Measurements from ENCODE around the gene SUOX. TPM values are rescaled to one million over a fixed set of nuclear protein-coding genes. Genes with fewer than 3 reads are reported as not detected.
A peak's percentile ranks its signal among the peaks of the same experiment; 100 is the strongest.

SUOX gene
- total RNA-seq, 1 experiment from 2014 or later: 23.2 TPM

GRCh38 chr12:55972042-55972441, 25.0 kb upstream of the SUOX start (continued):
- TF ChIP-seq, protein P1, sequence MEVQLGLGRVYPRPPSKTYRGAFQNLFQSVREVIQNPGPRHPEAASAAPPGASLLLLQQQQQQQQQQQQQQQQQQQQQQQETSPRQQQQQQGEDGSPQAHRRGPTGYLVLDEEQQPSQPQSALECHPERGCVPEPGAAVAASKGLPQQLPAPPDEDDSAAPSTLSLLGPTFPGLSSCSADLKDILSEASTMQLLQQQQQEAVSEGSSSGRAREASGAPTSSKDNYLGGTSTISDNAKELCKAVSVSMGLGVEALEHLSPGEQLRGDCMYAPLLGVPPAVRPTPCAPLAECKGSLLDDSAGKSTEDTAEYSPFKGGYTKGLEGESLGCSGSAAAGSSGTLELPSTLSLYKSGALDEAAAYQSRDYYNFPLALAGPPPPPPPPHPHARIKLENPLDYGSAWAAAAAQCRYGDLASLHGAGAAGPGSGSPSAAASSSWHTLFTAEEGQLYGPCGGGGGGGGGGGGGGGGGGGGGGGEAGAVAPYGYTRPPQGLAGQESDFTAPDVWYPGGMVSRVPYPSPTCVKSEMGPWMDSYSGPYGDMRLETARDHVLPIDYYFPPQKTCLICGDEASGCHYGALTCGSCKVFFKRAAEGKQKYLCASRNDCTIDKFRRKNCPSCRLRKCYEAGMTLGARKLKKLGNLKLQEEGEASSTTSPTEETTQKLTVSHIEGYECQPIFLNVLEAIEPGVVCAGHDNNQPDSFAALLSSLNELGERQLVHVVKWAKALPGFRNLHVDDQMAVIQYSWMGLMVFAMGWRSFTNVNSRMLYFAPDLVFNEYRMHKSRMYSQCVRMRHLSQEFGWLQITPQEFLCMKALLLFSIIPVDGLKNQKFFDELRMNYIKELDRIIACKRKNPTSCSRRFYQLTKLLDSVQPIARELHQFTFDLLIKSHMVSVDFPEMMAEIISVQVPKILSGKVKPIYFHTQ (CRISPR knock-in tag; IDR thresholded peaks at IDR 0.05): no peak
- TF ChIP-seq ATF2 (CRISPR knock-in tag; IDR thresholded peaks at IDR 0.05; ENCODE audit: borderline replicate concordance, low read depth): no peak
- TF ChIP-seq ZNF121 (CRISPR knock-in tag; IDR thresholded peaks at IDR 0.05): no peak
- TF ChIP-seq NR1H2 (CRISPR knock-in tag; IDR thresholded peaks at IDR 0.05): no peak

- ATAC-seq (no peak), DNase-seq (ENCODE audit: low spot score) (no peak)
- Mint-ChIP-seq H3K4me1 (peaks cover 8% of the 10 kb centered on the region), H3K36me3 (peaks cover 31% of the 10 kb centered on the region), H3K4me3 (no peak overlapping the region), H3K9me3 (no peaks in the 10 kb centered on the region), H3K27ac (peak overlapping the region; percentile 92), H3K27me3 (ENCODE audit: low read depth) (no peaks in the 10 kb centered on the region)
- ChIA-PET CTCF (interaction anchor here (0.6 kb wide), 1 partner anchor 75 kb away, joined by 3 read pairs; no protein-coding TSS in a partner anchor), POLR2A (no interaction called here)
- no peak for TF ChIP-seq MXD4 (CRISPR knock-in tag; IDR thresholded peaks at IDR 0.05; ENCODE audit: borderline replicate concordance)
- TF ChIP-seq TP53 (CRISPR knock-in tag; IDR thresholded peaks at IDR 0.05): no peak
- TF ChIP-seq FOXJ3 (CRISPR knock-in tag; IDR thresholded peaks at IDR 0.05; ENCODE audit: borderline replicate concordance): no peak
- TF ChIP-seq, protein P2, sequence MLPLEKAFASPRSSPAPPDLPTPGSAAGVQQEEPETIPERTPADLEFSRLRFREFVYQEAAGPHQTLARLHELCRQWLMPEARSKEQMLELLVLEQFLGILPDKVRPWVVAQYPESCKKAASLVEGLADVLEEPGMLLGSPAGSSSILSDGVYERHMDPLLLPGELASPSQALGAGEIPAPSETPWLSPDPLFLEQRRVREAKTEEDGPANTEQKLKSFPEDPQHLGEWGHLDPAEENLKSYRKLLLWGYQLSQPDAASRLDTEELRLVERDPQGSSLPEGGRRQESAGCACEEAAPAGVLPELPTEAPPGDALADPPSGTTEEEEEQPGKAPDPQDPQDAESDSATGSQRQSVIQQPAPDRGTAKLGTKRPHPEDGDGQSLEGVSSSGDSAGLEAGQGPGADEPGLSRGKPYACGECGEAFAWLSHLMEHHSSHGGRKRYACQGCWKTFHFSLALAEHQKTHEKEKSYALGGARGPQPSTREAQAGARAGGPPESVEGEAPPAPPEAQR (CRISPR knock-in tag; IDR thresholded peaks at IDR 0.05): no peak
- no peak for TF ChIP-seq JUN (CRISPR knock-in tag; IDR thresholded peaks at IDR 0.05)
- TF ChIP-seq ZNF263 (CRISPR knock-in tag; IDR thresholded peaks at IDR 0.05; ENCODE audit: low read depth): no peak
- no peak for TF ChIP-seq JAZF1 (CRISPR knock-in tag; IDR thresholded peaks at IDR 0.05)
- no peak for TF ChIP-seq NFATC4 (CRISPR knock-in tag; IDR thresholded peaks at IDR 0.05)
- no peak for TF ChIP-seq ZNF138 (CRISPR knock-in tag; conservative IDR thresholded peaks at IDR 0.05)
- TF ChIP-seq ELF4 (CRISPR knock-in tag; IDR thresholded peaks at IDR 0.05; ENCODE audit: low read depth): no peak
- no peak for TF ChIP-seq RELA (CRISPR knock-in tag; IDR thresholded peaks at IDR 0.05; ENCODE audit: borderline replicate concordance)
- no peak for TF ChIP-seq SOX15 (CRISPR knock-in tag; IDR thresholded peaks at IDR 0.05)
- no peak for TF ChIP-seq ZNF671 (CRISPR knock-in tag; IDR thresholded peaks at IDR 0.05)
- TF ChIP-seq HMGA2 (CRISPR knock-in tag; IDR thresholded peaks at IDR 0.05): no peak
- no peak for TF ChIP-seq GRHL2 (CRISPR knock-in tag; IDR thresholded peaks at IDR 0.05; ENCODE audit: insufficient replicate concordance, severe bottlenecking)
- TF ChIP-seq TCF7 (CRISPR knock-in tag; IDR thresholded peaks at IDR 0.05; ENCODE audit: low read depth): no peak
- TF ChIP-seq EMX1 (CRISPR knock-in tag; IDR thresholded peaks at IDR 0.05): no peak
- TF ChIP-seq USF2 (CRISPR knock-in tag; IDR thresholded peaks at IDR 0.05): no peak
- no peak for TF ChIP-seq MAX (CRISPR knock-in tag; IDR thresholded peaks at IDR 0.05)
These were observed 24.6 kb upstream of the SUOX start for GRCh38 chr12:55972456-55972855.
